ENCODE data around the gene MC4R.

DNA sequence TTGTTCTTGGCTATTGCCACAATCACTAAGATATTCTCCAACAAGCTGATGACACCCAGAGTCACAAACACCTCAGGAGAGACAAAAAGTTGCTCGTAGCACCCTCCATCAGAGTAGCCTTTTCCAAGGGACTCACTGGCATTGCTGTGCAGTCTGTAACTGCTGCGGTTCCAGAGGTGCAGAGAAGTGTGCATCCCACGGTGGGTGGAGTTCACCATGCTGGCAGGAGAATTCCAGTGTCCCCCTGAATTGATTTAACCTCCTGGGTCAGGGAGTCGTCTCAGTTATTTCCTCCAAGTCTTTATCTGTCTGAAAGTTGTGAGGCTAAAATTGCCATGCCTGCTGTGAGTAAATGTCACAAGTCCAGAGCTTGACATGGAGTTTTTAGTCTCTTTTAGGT lies 443 bp downstream of the MC4R start:
- TF ChIP-seq POLR2A (IDR thresholded peaks at IDR 0.05) (no peak), POLR2AphosphoS5 (IDR thresholded peaks at IDR 0.05; ENCODE audit: insufficient read depth in 1 of 2, low read depth in 1 of 2) (no peak), CTCF (IDR thresholded peaks at IDR 0.05) (no peak)
